GM18951 (cell line): ENCODE measurements around the gene GOLIM4.
A peak's percentile ranks its signal among the peaks of the same experiment; 100 is the strongest.

Experiments used
- POLR2A ChIP-seq: IDR thresholded peaks from 4 replicates; pipeline ENCODE4 v1.6.1; 2011; ENCODE audit warnings: mild to moderate bottlenecking; ENCODE audit not compliant: insufficient read length, insufficient read depth; ENCODE audit errors: extremely low read depth
- in situ Hi-C: fragments of 300-500 bp; cut with MboI; formaldehyde crosslinking; loops from one replicate; pipeline ENCODE4 v1.12.0; 2022; ENCODE audit warnings: low sequenced_read_pairs, mixed read lengths, inconsistent platforms; ENCODE audit not compliant: unreplicated experiment

The GOLIM4 gene

GRCh38 chr3:168117853-168118313 is 22.2 kb upstream of the GOLIM4 start:
- TF ChIP-seq POLR2A = no peak
- in situ Hi-C loops = no loop called here

- no peak for TF ChIP-seq POLR2A
- in situ Hi-C loops = no loop called here
These were observed 21.3 kb upstream of the GOLIM4 start for GRCh38 chr3:168117059-168117458.

- in situ Hi-C loops = no loop called here
- no peak for TF ChIP-seq POLR2A
These were observed 20.6 kb upstream of the GOLIM4 start for GRCh38 chr3:168116279-168116678.

- no peak for TF ChIP-seq POLR2A
- in situ Hi-C loops = no loop called here
These were observed 18.1 kb upstream of the GOLIM4 start for GRCh38 chr3:168113848-168114247.

GRCh38 chr3:168112894-168113293 is 17.2 kb upstream of the GOLIM4 start:
- TF ChIP-seq POLR2A = no peak
- in situ Hi-C loops = no loop called here

- no peak for TF ChIP-seq POLR2A
- in situ Hi-C loops = no loop called here
These were observed 8.6 kb upstream of the GOLIM4 start for GRCh38 chr3:168104361-168104760.

GRCh38 chr3:168102735-168103410 is 7.1 kb upstream of the GOLIM4 start:
- no peak for TF ChIP-seq POLR2A
- in situ Hi-C loops = no loop called here

GRCh38 chr3:168100777-168101492 is 5.2 kb upstream of the GOLIM4 start:
- in situ Hi-C loops = no loop called here
- no peak for TF ChIP-seq POLR2A

GRCh38 chr3:168097381-168097780 is 1.7 kb upstream of the GOLIM4 start:
- in situ Hi-C loops = no loop called here

GRCh38 chr3:168096210-168096652 is 507 bp upstream of the GOLIM4 start:
- in situ Hi-C loops = no loop called here
- no peak for TF ChIP-seq POLR2A

More at GRCh38 chr3:168097381-168097780, 1.7 kb upstream of the GOLIM4 start:
- no peak for TF ChIP-seq POLR2A

- in situ Hi-C loops = no loop called here
- peak; percentile 35 for TF ChIP-seq POLR2A
These were observed 680 bp downstream of the GOLIM4 start for GRCh38 chr3:168094877-168095610.

- in situ Hi-C loops = no loop called here
These were observed 1.2 kb downstream of the GOLIM4 start for GRCh38 chr3:168094580-168094876.

GRCh38 chr3:168093790-168094189 is 1.9 kb downstream of the GOLIM4 start:
- in situ Hi-C loops = no loop called here
- no peak for TF ChIP-seq POLR2A

More at GRCh38 chr3:168094580-168094876, 1.2 kb downstream of the GOLIM4 start:
- TF ChIP-seq POLR2A = no peak

- TF ChIP-seq POLR2A = no peak
- in situ Hi-C loops = no loop called here
These were observed 2.5 kb downstream of the GOLIM4 start for GRCh38 chr3:168093229-168093628.

GRCh38 chr3:168091941-168092340 is 3.8 kb downstream of the GOLIM4 start:
- no peak for TF ChIP-seq POLR2A
- in situ Hi-C loops = no loop called here
